HL-60 (cell line): ENCODE results near the gene FBRS.
"Not testable (repeated sequence)": the region's sequence is repeated elsewhere in the genome, so short reads cannot be mapped to it uniquely, and the experiment has no call there.

Source experiments
- DNase-seq, 2 experiments: peaks; one replicate each; pipeline ENCODE4 v3.0.0-alpha.2; 2010 to 2020; ENCODE audit warnings: low read depth in 1 of 2, low spot score in 1 of 2
- H3K27ac ChIP-seq: fragments of 250-450 bp; sonication (Bioruptor Pico); replicated peaks from 2 replicates; pipeline ENCODE4 v1.5.1; 2020; ENCODE audit warnings: mild to moderate bottlenecking, moderate library complexity
- H3K27me3 ChIP-seq: fragments of 250-450 bp; sonication (Bioruptor Pico); 2 replicates; pipeline ENCODE4 v1.5.1; 2021; ENCODE audit warnings: mild to moderate bottlenecking, moderate library complexity; ENCODE audit not compliant: insufficient read depth, poor library complexity, severe bottlenecking
- H3K4me3 ChIP-seq: replicated peaks from 2 replicates; pipeline ENCODE4 v1.5.1; 2011; ENCODE audit warnings: mild to moderate bottlenecking, control low read depth, low read length; ENCODE audit not compliant: insufficient read depth
- CTCF ChIP-seq: IDR thresholded peaks from one replicate; pipeline ENCODE4 v1.5.1; 2011; ENCODE audit warnings: low read length, control low read depth, inconsistent platforms; ENCODE audit not compliant: insufficient read depth
- GABPA ChIP-seq: IDR thresholded peaks from 2 replicates; pipeline ENCODE4 v1.6.1; 2012; ENCODE audit warnings: low read depth
- POLR2AphosphoS5 ChIP-seq: IDR thresholded peaks from 2 replicates; pipeline ENCODE4 v1.6.1; 2012; ENCODE audit warnings: low read depth
- REST ChIP-seq: IDR thresholded peaks from 2 replicates; pipeline ENCODE4 v1.6.1; 2012; ENCODE audit warnings: low read depth; ENCODE audit not compliant: insufficient replicate concordance
- SPI1 ChIP-seq: IDR thresholded peaks from 2 replicates; pipeline ENCODE4 v1.6.1; 2012; ENCODE audit warnings: low read depth, mild to moderate bottlenecking, borderline replicate concordance

FBRS gene

GRCh38 chr16:30699615-30700099, 41.4 kb downstream of the FBRS start:
- TF ChIP-seq GABPA, result no peak
- no peak for TF ChIP-seq CTCF
- no peak for TF ChIP-seq REST
- TF ChIP-seq POLR2AphosphoS5, result no peak
- TF ChIP-seq SPI1, result no peak
- peak overlapping the region; percentile 86 for H3K4me3 ChIP-seq
- no peak for DNase-seq
- no peaks in the 10 kb centered on the region for H3K27me3 ChIP-seq
- H3K27ac ChIP-seq, result peak overlapping the region; percentile 99

- no peak overlapping the region for H3K27ac ChIP-seq
- no peak for TF ChIP-seq POLR2AphosphoS5
Measured at GRCh38 chr16:30700491-30700890, 42.3 kb downstream of the FBRS start.

GRCh38 chr16:30700971-30701370, 42.7 kb downstream of the FBRS start:
- no peaks in the 10 kb centered on the region for H3K27me3 ChIP-seq
- no peak for DNase-seq
- H3K4me3 ChIP-seq, result no peak overlapping the region
- TF ChIP-seq GABPA (no peak), CTCF (no peak), POLR2AphosphoS5 (no peak), SPI1 (no peak), REST (no peak)
- no peak overlapping the region for H3K27ac ChIP-seq

More at GRCh38 chr16:30700491-30700890, 42.3 kb downstream of the FBRS start:
- no peak for DNase-seq
- no peaks in the 10 kb centered on the region for H3K27me3 ChIP-seq
- no peak overlapping the region for H3K4me3 ChIP-seq

GRCh38 chr16:30703071-30703470, 44.8 kb downstream of the FBRS start:
- not testable (repeated sequence) for H3K4me3 ChIP-seq, H3K27me3 ChIP-seq

GRCh38 chr16:30703971-30704370, 45.7 kb downstream of the FBRS start:
- TF ChIP-seq POLR2AphosphoS5, result no peak
- TF ChIP-seq SPI1, result no peak
- no peak for TF ChIP-seq CTCF
- no peak for TF ChIP-seq GABPA
- TF ChIP-seq REST, result no peak

More at GRCh38 chr16:30703071-30703470, 44.8 kb downstream of the FBRS start:
- H3K27ac ChIP-seq, DNase-seq: not testable (repeated sequence)

More at GRCh38 chr16:30703971-30704370, 45.7 kb downstream of the FBRS start:
- H3K27me3 ChIP-seq, result no peaks in the 10 kb centered on the region
- no peak for DNase-seq
- no peak overlapping the region for H3K27ac ChIP-seq
- no peak overlapping the region for H3K4me3 ChIP-seq
